GM12878 (cell line): ENCODE results near the gene PUM2. TPM values are rescaled to one million over a fixed set of nuclear protein-coding genes. Genes with fewer than 3 reads are reported as not detected.

Experiments used
- ATAC-seq: fragments of 200-7000 bp; cut with Tn5 transposase; 3 replicates; pipeline ENCODE4 v1.9.1; 2020; ENCODE audit warnings: mild to moderate bottlenecking, moderate library complexity
- BruUV-seq: library from RNA; stranded (reverse); fragments of 400-500 nt; replicated peaks from 2 replicates; lab custom pipeline; 2021; lab: Mats Ljungman, UMichigan
- CTCF ChIA-PET: fragments of 300-600 bp; sonication (Branson Sonifier 250); formaldehyde crosslinking; extraction: SDS; loops from one replicate; lab custom pipeline; 2021; ENCODE audit warnings: inconsistent platforms; lab: Yijun Ruan, JAX
- POLR2A ChIA-PET: fragments of 350-600 bp; formaldehyde crosslinking; extraction: SDS; loops from one replicate; lab custom pipeline; 2021; ENCODE audit warnings: inconsistent platforms; lab: Charles Lee
- RAD21 ChIA-PET: fragments of 300-600 bp; sonication (Branson Sonifier 250); formaldehyde crosslinking; loops from one replicate; lab custom pipeline; 2023; ENCODE audit warnings: antibody characterized with exemption; ENCODE audit not compliant: unreplicated experiment; lab: Charles Lee
- SMC1A ChIA-PET: fragments of 300-600 bp; sonication (Branson Sonifier 250); formaldehyde crosslinking; loops from one replicate; lab custom pipeline; 2023; ENCODE audit not compliant: unreplicated experiment, uncharacterized antibody; lab: Charles Lee
- DNase-seq: peaks from one replicate; pipeline ENCODE4 v3.0.0-alpha.2; 2011; ENCODE audit warnings: low read depth, low spot score
- FAIRE-seq: peaks from 3 replicates; lab custom pipeline; 2011; peaks lifted over from hg19 to GRCh38; lab: Jason Lieb, UNC
- H2AFZ ChIP-seq: 2 replicates; pipeline ENCODE4 v1.6.0; 2011; ENCODE audit warnings: low read depth, low read length, control low read depth; ENCODE audit not compliant: control insufficient read depth
- H3K27ac ChIP-seq: 2 replicates; pipeline ENCODE4 v1.5.1; 2011; ENCODE audit warnings: control low read depth; ENCODE audit not compliant: control insufficient read depth, insufficient read depth
- H3K27me3 ChIP-seq, 2 experiments: replicated peaks in 1 of 2; 2 replicates each; pipeline versions ENCODE4 v1.6.0 to v1.6.1; 2011; ENCODE audit warnings: low read length in 1 of 2; ENCODE audit not compliant: control insufficient read depth in 2 of 2, insufficient read depth in 2 of 2
- H3K36me3 ChIP-seq, 2 experiments: 2 replicates each; pipeline ENCODE4 v1.5.1; 2011; ENCODE audit warnings: low read length in 1 of 2; ENCODE audit not compliant: control insufficient read depth in 2 of 2, insufficient read depth in 2 of 2
- H3K4me1 ChIP-seq: 2 replicates; pipeline ENCODE4 v1.6.1; 2011; ENCODE audit warnings: mild to moderate bottlenecking, low read length, moderate library complexity, mixed read lengths; ENCODE audit not compliant: control insufficient read depth, insufficient read depth
- H3K4me2 ChIP-seq: 2 replicates; pipeline ENCODE4 v1.6.0; 2011; ENCODE audit warnings: control low read depth; ENCODE audit not compliant: control insufficient read depth, insufficient read depth
- H3K4me3 ChIP-seq: fragments of 200-600 bp; sonication (generic); 2 replicates; pipeline ENCODE4 v1.5.1; 2016
- H3K79me2 ChIP-seq: 2 replicates; pipeline ENCODE4 v1.6.0; 2011; ENCODE audit warnings: low read length; ENCODE audit not compliant: control insufficient read depth, insufficient read depth
- H3K9ac ChIP-seq: 2 replicates; pipeline ENCODE4 v1.8.0; 2011; ENCODE audit warnings: low read length, control low read depth, mixed read lengths; ENCODE audit not compliant: control insufficient read depth, insufficient read depth
- H3K9me3 ChIP-seq: replicated peaks from 3 replicates; pipeline ENCODE4 v1.5.1; 2011; ENCODE audit warnings: mild to moderate bottlenecking, low read length; ENCODE audit not compliant: control insufficient read depth, insufficient read depth
- H4K20me1 ChIP-seq: 2 replicates; pipeline ENCODE4 v1.6.0; 2011; ENCODE audit not compliant: control insufficient read depth, insufficient read depth
- NFYB ChIP-seq: IDR thresholded peaks from 2 replicates; pipeline ENCODE4 v1.6.1; 2011; ENCODE audit warnings: low read depth, mild to moderate bottlenecking, low read length, improper control_type of control experiment, moderate library complexity; ENCODE audit not compliant: insufficient read depth
- RUNX3 ChIP-seq: IDR thresholded peaks from 2 replicates; pipeline ENCODE4 v1.6.1; 2012; ENCODE audit warnings: low read length, inconsistent platforms
- USF1 ChIP-seq: IDR thresholded peaks from 2 replicates; pipeline ENCODE4 v1.6.1; 2011; ENCODE audit warnings: borderline replicate concordance, low read depth, mild to moderate bottlenecking, moderate library complexity, mixed read lengths, low read length; ENCODE audit not compliant: insufficient read depth; ENCODE audit errors: extremely low read length
- ZBTB11 ChIP-seq: fragments of 450-650 bp; formaldehyde crosslinking; IDR thresholded peaks from 2 replicates; pipeline ENCODE4 v1.5.0; 2022; ENCODE audit warnings: mild to moderate bottlenecking, missing genetic modification characterization
- ZSCAN29 ChIP-seq: fragments of 450-650 bp; IDR thresholded peaks from 2 replicates; pipeline ENCODE4 v1.6.1; 2017; ENCODE audit warnings: mild to moderate bottlenecking, moderate library complexity
- WGBS: methylation state at CpG from one replicate; pipeline ENCODE4 v1.1.6; 2016; ENCODE audit warnings: low lambda C conversion rate; ENCODE audit not compliant: insufficient replicate concordance, insufficient coverage; ENCODE audit errors: missing lambda C conversion rate; 5-methylcytosine and 5-hydroxymethylcytosine counted together
- in situ Hi-C: fragments of 300-500 bp; cut with MboI; formaldehyde crosslinking; loops from 9 replicates; pipeline ENCODE4 v1.14.3; 2018; ENCODE audit warnings: mixed read lengths
- intact Hi-C: fragments of 100-400 bp; cut with micrococcal nuclease; formaldehyde crosslinking; loops from one replicate; pipeline ENCODE4 v1.14.2; 2022; ENCODE audit not compliant: unreplicated experiment
- polyA plus RNA-seq, 11 experiments: library from polyadenylated mRNA; depleted of rRNA in 4 of 11; unstranded in 6 of 11; stranded (reverse) in 5 of 11; fragments of >200 nt; fragmentation: Nextera tagmentation in 4 of 11; fragmentation: Illumina TruSeq in 1 of 11; extraction: Ambion mirVana in 4 of 11; extraction: Trizol in 1 of 11; gene quantifications; 1 replicate in 1 of 11; 2 replicates in 10 of 11; pipeline versions ENCODE4 v1.2.1 to v1.2.3, GENCODE V29; 2011 to 2016; ENCODE audit warnings: inconsistent platforms in 2 of 11, missing spikeins in 2 of 11, low read depth in 1 of 11
- total RNA-seq, 4 experiments: library from RNA; depleted of rRNA in 3 of 4; stranded (reverse); fragments of >200 nt in 3 of 4; fragmentation: Illumina TruSeq in 1 of 4; extraction: Trizol in 1 of 4; gene quantifications; 2 replicates each; pipeline versions ENCODE4 v1.2.1 to v1.2.3, GENCODE V29; 2013 to 2021

PUM2 gene
- total and polyA plus RNA-seq, 10 of the 15 experiments (the other 5 are each of a cell fraction or from before 2014, with no cell fraction given): 14.5 to 87.6 (median 29.4) TPM

GRCh38 chr2:20369366-20369765 lies 18.7 kb upstream of the PUM2 start:
- WGBS: 65% methylated on average over 9 of the region's 9 CpGs
- in situ Hi-C loops: no loop called here
- Histone ChIP-seq H3K9me3 (peaks cover 11% of the 10 kb centered on the region), H2AFZ (no peak overlapping the region), H3K9ac (no peak overlapping the region), H3K27me3 (no peaks in the 10 kb centered on the region), H3K4me1 (peaks cover 25% of the 10 kb centered on the region), H3K27ac (no peak overlapping the region), H3K36me3 (no peaks in the 10 kb centered on the region; a peak in 1 of 4 replicates), H3K79me2 (no peaks in the 10 kb centered on the region), H3K4me2 (no peak overlapping the region), H3K4me3 (no peak overlapping the region), H4K20me1 (no peaks in the 10 kb centered on the region)
- no peak for FAIRE-seq
- POLR2A ChIA-PET: no interaction called here
- RAD21 ChIA-PET: no interaction called here
- ATAC-seq: no peak
- SMC1A ChIA-PET: interaction anchor here (2.1 kb wide), 1 partner anchor 43 kb away, joined by 7 read pairs; no protein-coding TSS in a partner anchor
- CTCF ChIA-PET: interaction anchor here (0.8 kb wide), 1 partner anchor 570 kb away, joined by 4 read pairs; no protein-coding TSS in a partner anchor
- no TSS peak for BruUV-seq
- intact Hi-C loops: no loop called here
- TF ChIP-seq ZBTB11 (no peak), ZSCAN29 (no peak), NFYB (no peak), USF1 (no peak), RUNX3 (no peak)
- DNase-seq: no peak
